ENCODE data around the gene TMEM132D. TPM values are rescaled to one million over a fixed set of nuclear protein-coding genes. Genes with fewer than 3 reads are reported as not detected.

TMEM132D gene
- total and polyA plus RNA-seq, 2 donors from 2014 or later: 0.13 TPM; not detected in 1

GRCh38 chr12:129552996-129553750 lies 350.7 kb downstream of the TMEM132D start:
- no peak for TF ChIP-seq CTCF (IDR thresholded peaks at IDR 0.05; ENCODE audit: borderline replicate concordance, extremely low read depth, insufficient read depth)
- H3K4me3 ChIP-seq (ENCODE audit: low read length in 3 of 3): no peak overlapping the region
- H3K9ac ChIP-seq (ENCODE audit: low read length in 3 of 3): no peak overlapping the region
- no peak for FAIRE-seq
- H3K9me3 ChIP-seq (ENCODE audit: control insufficient read depth in 2 of 3, insufficient read depth in 1 of 3, low read length in 3 of 3): no peaks in the 10 kb centered on the region
- H3K27me3 ChIP-seq (ENCODE audit: control insufficient read depth, insufficient read depth, low read length): no peaks in the 10 kb centered on the region
- no peak for DNase-seq
- H3K4me1 ChIP-seq (ENCODE audit: control insufficient read depth in 2 of 3, insufficient read depth in 2 of 3, low read depth in 1 of 3, low read length in 3 of 3): no peaks in the 10 kb centered on the region
- no peak overlapping the region for H3K27ac ChIP-seq (ENCODE audit: low read depth in 2 of 2, low read length in 2 of 2)
- no peaks in the 10 kb centered on the region for H3K36me3 ChIP-seq (ENCODE audit: control insufficient read depth in 2 of 3, insufficient read depth in 3 of 3, low read length in 3 of 3)
- intact Hi-C loops (cut with DNase I): no loop called here

GRCh38 chr12:129551441-129551840 lies 352.4 kb downstream of the TMEM132D start:
- FAIRE-seq: no peak
- no peak for TF ChIP-seq CTCF (IDR thresholded peaks at IDR 0.05; ENCODE audit: borderline replicate concordance, extremely low read depth, insufficient read depth)
- Histone ChIP-seq H3K27ac (ENCODE audit: low read depth in 2 of 2, low read length in 2 of 2) (no peak overlapping the region), H3K36me3 (ENCODE audit: control insufficient read depth in 2 of 3, insufficient read depth in 3 of 3, low read length in 3 of 3) (no peaks in the 10 kb centered on the region), H3K4me1 (ENCODE audit: control insufficient read depth in 2 of 3, insufficient read depth in 2 of 3, low read depth in 1 of 3, low read length in 3 of 3) (no peaks in the 10 kb centered on the region), H3K9ac (ENCODE audit: low read length in 3 of 3) (no peak overlapping the region), H3K9me3 (ENCODE audit: control insufficient read depth in 2 of 3, insufficient read depth in 1 of 3, low read length in 3 of 3) (no peaks in the 10 kb centered on the region), H3K4me3 (ENCODE audit: low read length in 3 of 3) (no peak overlapping the region), H3K27me3 (ENCODE audit: control insufficient read depth, insufficient read depth, low read length) (no peaks in the 10 kb centered on the region)
- no peak for DNase-seq
- intact Hi-C loops (cut with DNase I): no loop called here

GRCh38 chr12:129550353-129550752 lies 353.5 kb downstream of the TMEM132D start:
- H3K27ac ChIP-seq (ENCODE audit: low read depth in 2 of 2, low read length in 2 of 2): no peak overlapping the region
- no peaks in the 10 kb centered on the region for H3K36me3 ChIP-seq (ENCODE audit: control insufficient read depth in 2 of 3, insufficient read depth in 3 of 3, low read length in 3 of 3)
- no peak overlapping the region for H3K9ac ChIP-seq (ENCODE audit: low read length in 3 of 3)
- intact Hi-C loops (cut with DNase I): no loop called here
- TF ChIP-seq CTCF (IDR thresholded peaks at IDR 0.05; ENCODE audit: borderline replicate concordance, extremely low read depth, insufficient read depth): no peak
- no peaks in the 10 kb centered on the region for H3K9me3 ChIP-seq (ENCODE audit: control insufficient read depth in 2 of 3, insufficient read depth in 1 of 3, low read length in 3 of 3)
- H3K4me3 ChIP-seq (ENCODE audit: low read length in 3 of 3): no peak overlapping the region
- no peaks in the 10 kb centered on the region for H3K4me1 ChIP-seq (ENCODE audit: control insufficient read depth in 2 of 3, insufficient read depth in 2 of 3, low read depth in 1 of 3, low read length in 3 of 3)
- no peak for FAIRE-seq
- H3K27me3 ChIP-seq (ENCODE audit: control insufficient read depth, insufficient read depth, low read length): no peaks in the 10 kb centered on the region
- DNase-seq: no peak

Data from kidney (tissue), 14 donors.